Liver (tissue), 9 donors: ENCODE results near the gene DHX15. TPM values are rescaled to one million over a fixed set of nuclear protein-coding genes. Genes with fewer than 3 reads are reported as not detected.

ENCODE experiments used
- DNase-seq: peaks from one replicate; pipeline ENCODE4 v3.0.0-alpha.2; 2017; ENCODE audit warnings: low spot score
- H3K27ac ChIP-seq, 2 donors: one replicate each; pipeline ENCODE4 v1.7.0; 2013; ENCODE audit warnings: inconsistent platforms in 2 of 2, low read length in 2 of 2, control low read depth in 1 of 2, low read depth in 1 of 2, mild to moderate bottlenecking in 1 of 2
- H3K27me3 ChIP-seq, 4 donors: one replicate each; pipeline versions ENCODE4 v1.6.1 to v1.7.0; 2013; ENCODE audit warnings: low read length in 3 of 4, inconsistent platforms in 1 of 4, mild to moderate bottlenecking in 1 of 4, moderate library complexity in 1 of 4; ENCODE audit not compliant: control insufficient read depth in 4 of 4, insufficient read depth in 4 of 4
- H3K36me3 ChIP-seq, 4 donors: one replicate each; pipeline versions ENCODE4 v1.6.1 to v1.7.0; 2013; ENCODE audit warnings: low read length in 3 of 4, mild to moderate bottlenecking in 3 of 4, low read depth in 1 of 4, moderate library complexity in 1 of 4; ENCODE audit not compliant: control insufficient read depth in 4 of 4, insufficient read depth in 3 of 4
- H3K4me1 ChIP-seq, 4 donors: one replicate each; pipeline versions ENCODE4 v1.6.1 to v1.7.0; 2013; ENCODE audit warnings: low read length in 3 of 4, mild to moderate bottlenecking in 3 of 4, moderate library complexity in 1 of 4; ENCODE audit not compliant: control insufficient read depth in 4 of 4, insufficient read depth in 4 of 4
- H3K4me3 ChIP-seq, 3 donors: one replicate each; pipeline versions ENCODE4 v1.6.1 to v1.7.0; 2013; ENCODE audit warnings: low read length in 3 of 3, control low read depth in 1 of 3, low read depth in 1 of 3, mild to moderate bottlenecking in 1 of 3
- H3K9ac ChIP-seq, 2 donors: one replicate each; pipeline ENCODE4 v1.7.0; 2013; ENCODE audit warnings: low read length in 2 of 2, mild to moderate bottlenecking in 2 of 2, moderate library complexity in 2 of 2, control low read depth in 1 of 2, low read depth in 1 of 2
- H3K9me3 ChIP-seq, 4 donors: one replicate each; pipeline versions ENCODE4 v1.6.1 to v1.7.0; 2013; ENCODE audit warnings: low read length in 3 of 4; ENCODE audit not compliant: control insufficient read depth in 4 of 4
- CTCF ChIP-seq: fragments of 150-350 bp; IDR thresholded peaks from 2 replicates; pipeline ENCODE4 v1.5.1; 2017; ENCODE audit warnings: improper control_type of control experiment, low read depth, low read length; ENCODE audit not compliant: missing input control
- FOXA2 ChIP-seq: IDR thresholded peaks from 2 replicates; pipeline ENCODE4 v1.6.1; 2016; ENCODE audit warnings: antibody characterized with exemption
- GABPA ChIP-seq, 2 donors: IDR thresholded peaks in 1 of 2; conservative IDR thresholded peaks in 1 of 2; 2 replicates each; pipeline ENCODE4 v1.6.1; 2016; ENCODE audit warnings: antibody characterized with exemption in 2 of 2, mild to moderate bottlenecking in 1 of 2, moderate library complexity in 1 of 2
- HNF4A ChIP-seq, 2 donors: conservative IDR thresholded peaks; 2 replicates each; pipeline ENCODE4 v1.6.1; 2016; ENCODE audit warnings: antibody characterized with exemption in 2 of 2, mild to moderate bottlenecking in 2 of 2
- HNF4G ChIP-seq: IDR thresholded peaks from 2 replicates; pipeline ENCODE4 v1.6.1; 2016; ENCODE audit warnings: antibody characterized with exemption
- JUND ChIP-seq, 2 donors: IDR thresholded peaks; 2 replicates each; pipeline ENCODE4 v1.6.1; 2016; ENCODE audit warnings: antibody characterized with exemption in 2 of 2
- RAD21 ChIP-seq, 2 donors: IDR thresholded peaks; 2 replicates each; pipeline ENCODE4 v1.6.1; 2016; ENCODE audit warnings: antibody characterized with exemption in 2 of 2, mild to moderate bottlenecking in 2 of 2
- RXRA ChIP-seq, 2 donors: IDR thresholded peaks; 2 replicates each; pipeline ENCODE4 v1.6.1; 2017 to 2018; ENCODE audit warnings: antibody characterized with exemption in 2 of 2, mild to moderate bottlenecking in 1 of 2
- SP1 ChIP-seq: IDR thresholded peaks from 2 replicates; pipeline ENCODE4 v1.6.1; 2018; ENCODE audit warnings: antibody characterized with exemption, mild to moderate bottlenecking
- TAF1 ChIP-seq: conservative IDR thresholded peaks from 2 replicates; pipeline ENCODE4 v1.6.1; 2016; ENCODE audit warnings: antibody characterized with exemption, mild to moderate bottlenecking
- YY1 ChIP-seq: IDR thresholded peaks from 2 replicates; pipeline ENCODE4 v1.6.1; 2016; ENCODE audit warnings: antibody characterized with exemption, mild to moderate bottlenecking
- WGBS: extraction: QIAGEN DNeasy Blood & Tissue Kit; methylation state at CpG from one replicate; pipeline ENCODE4 v1.1.7; 2013; 5-methylcytosine and 5-hydroxymethylcytosine counted together
- polyA plus RNA-seq, 2 donors: library from polyadenylated mRNA; stranded (reverse) in 1 of 2; unstranded in 1 of 2; fragments of 200-250 nt in 1 of 2; fragments of >200 nt in 1 of 2; fragmentation: Nextera tagmentation in 1 of 2; extraction: Ambion mirVana in 1 of 2; gene quantifications; one replicate each; pipeline versions ENCODE4 v1.2.1 to v1.2.3, GENCODE V29; 2013 to 2015
- total RNA-seq, 2 donors: library from RNA; depleted of rRNA; stranded (reverse); fragments of >200 nt; gene quantifications; one replicate each; pipeline ENCODE4 v1.2.3, GENCODE V29; 2014
- TF ChIP-seq, protein P1 (sequence below): IDR thresholded peaks from 2 replicates; pipeline ENCODE4 v1.6.1; 2016; ENCODE audit warnings: antibody characterized with exemption, mild to moderate bottlenecking
- TF ChIP-seq, protein P2 (sequence below): IDR thresholded peaks from 2 replicates; pipeline ENCODE4 v1.6.1; 2016; ENCODE audit warnings: antibody characterized with exemption
- TF ChIP-seq, protein P3 (sequence below): IDR thresholded peaks from 2 replicates; pipeline ENCODE4 v1.6.1; 2016; ENCODE audit warnings: antibody characterized with exemption
- donor health status: healthy.
- donor health status: healthy.
- donor health status: healthy.
- donor health status: healthy.
- donor health status: healthy.

DHX15 gene
- total and polyA plus RNA-seq, 4 donors = 25.2 to 80.9 (median 51.5) TPM

- TF ChIP-seq, protein P1, sequence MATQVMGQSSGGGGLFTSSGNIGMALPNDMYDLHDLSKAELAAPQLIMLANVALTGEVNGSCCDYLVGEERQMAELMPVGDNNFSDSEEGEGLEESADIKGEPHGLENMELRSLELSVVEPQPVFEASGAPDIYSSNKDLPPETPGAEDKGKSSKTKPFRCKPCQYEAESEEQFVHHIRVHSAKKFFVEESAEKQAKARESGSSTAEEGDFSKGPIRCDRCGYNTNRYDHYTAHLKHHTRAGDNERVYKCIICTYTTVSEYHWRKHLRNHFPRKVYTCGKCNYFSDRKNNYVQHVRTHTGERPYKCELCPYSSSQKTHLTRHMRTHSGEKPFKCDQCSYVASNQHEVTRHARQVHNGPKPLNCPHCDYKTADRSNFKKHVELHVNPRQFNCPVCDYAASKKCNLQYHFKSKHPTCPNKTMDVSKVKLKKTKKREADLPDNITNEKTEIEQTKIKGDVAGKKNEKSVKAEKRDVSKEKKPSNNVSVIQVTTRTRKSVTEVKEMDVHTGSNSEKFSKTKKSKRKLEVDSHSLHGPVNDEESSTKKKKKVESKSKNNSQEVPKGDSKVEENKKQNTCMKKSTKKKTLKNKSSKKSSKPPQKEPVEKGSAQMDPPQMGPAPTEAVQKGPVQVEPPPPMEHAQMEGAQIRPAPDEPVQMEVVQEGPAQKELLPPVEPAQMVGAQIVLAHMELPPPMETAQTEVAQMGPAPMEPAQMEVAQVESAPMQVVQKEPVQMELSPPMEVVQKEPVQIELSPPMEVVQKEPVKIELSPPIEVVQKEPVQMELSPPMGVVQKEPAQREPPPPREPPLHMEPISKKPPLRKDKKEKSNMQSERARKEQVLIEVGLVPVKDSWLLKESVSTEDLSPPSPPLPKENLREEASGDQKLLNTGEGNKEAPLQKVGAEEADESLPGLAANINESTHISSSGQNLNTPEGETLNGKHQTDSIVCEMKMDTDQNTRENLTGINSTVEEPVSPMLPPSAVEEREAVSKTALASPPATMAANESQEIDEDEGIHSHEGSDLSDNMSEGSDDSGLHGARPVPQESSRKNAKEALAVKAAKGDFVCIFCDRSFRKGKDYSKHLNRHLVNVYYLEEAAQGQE = no peak
- no peak for TF ChIP-seq HNF4G
- no peak for TF ChIP-seq HNF4A (conservative IDR thresholded peaks at IDR 0.05)
- TF ChIP-seq RXRA (IDR thresholded peaks at IDR 0.05) = no peak
- TF ChIP-seq SP1 = no peak
- no peak for TF ChIP-seq GABPA (IDR thresholded peaks at IDR 0.05 in 1 of 2, conservative IDR thresholded peaks at IDR 0.05 in 1 of 2)
- TF ChIP-seq, protein P2, sequence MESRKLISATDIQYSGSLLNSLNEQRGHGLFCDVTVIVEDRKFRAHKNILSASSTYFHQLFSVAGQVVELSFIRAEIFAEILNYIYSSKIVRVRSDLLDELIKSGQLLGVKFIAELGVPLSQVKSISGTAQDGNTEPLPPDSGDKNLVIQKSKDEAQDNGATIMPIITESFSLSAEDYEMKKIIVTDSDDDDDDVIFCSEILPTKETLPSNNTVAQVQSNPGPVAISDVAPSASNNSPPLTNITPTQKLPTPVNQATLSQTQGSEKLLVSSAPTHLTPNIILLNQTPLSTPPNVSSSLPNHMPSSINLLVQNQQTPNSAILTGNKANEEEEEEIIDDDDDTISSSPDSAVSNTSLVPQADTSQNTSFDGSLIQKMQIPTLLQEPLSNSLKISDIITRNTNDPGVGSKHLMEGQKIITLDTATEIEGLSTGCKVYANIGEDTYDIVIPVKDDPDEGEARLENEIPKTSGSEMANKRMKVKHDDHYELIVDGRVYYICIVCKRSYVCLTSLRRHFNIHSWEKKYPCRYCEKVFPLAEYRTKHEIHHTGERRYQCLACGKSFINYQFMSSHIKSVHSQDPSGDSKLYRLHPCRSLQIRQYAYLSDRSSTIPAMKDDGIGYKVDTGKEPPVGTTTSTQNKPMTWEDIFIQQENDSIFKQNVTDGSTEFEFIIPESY = no peak
Observed at GRCh38 chr4:24521544-24521943, 62.8 kb downstream of the DHX15 start (continued).

- Histone ChIP-seq H3K27ac (no peak overlapping the region), H3K36me3 (peaks cover 0 to 6% (median 3%) of the 10 kb centered on the region in 4 donors), H3K9ac (no peak overlapping the region), H3K4me3 (no peak overlapping the region), H3K27me3 (no peaks in the 10 kb centered on the region), H3K4me1 (no peaks in the 10 kb centered on the region), H3K9me3 (no peaks in the 10 kb centered on the region)
- DNase-seq = no peak
- TF ChIP-seq GABPA (IDR thresholded peaks at IDR 0.05 in 1 of 2, conservative IDR thresholded peaks at IDR 0.05 in 1 of 2) (no peak), YY1 (no peak), RAD21 (IDR thresholded peaks at IDR 0.05) (no peak), JUND (IDR thresholded peaks at IDR 0.05) (no peak)
- TF ChIP-seq, protein P1 = no peak
- WGBS = 97% methylated on average over 1 of the region's 1 CpG
Observed at GRCh38 chr4:24519649-24520048, 64.7 kb downstream of the DHX15 start.

DNA sequence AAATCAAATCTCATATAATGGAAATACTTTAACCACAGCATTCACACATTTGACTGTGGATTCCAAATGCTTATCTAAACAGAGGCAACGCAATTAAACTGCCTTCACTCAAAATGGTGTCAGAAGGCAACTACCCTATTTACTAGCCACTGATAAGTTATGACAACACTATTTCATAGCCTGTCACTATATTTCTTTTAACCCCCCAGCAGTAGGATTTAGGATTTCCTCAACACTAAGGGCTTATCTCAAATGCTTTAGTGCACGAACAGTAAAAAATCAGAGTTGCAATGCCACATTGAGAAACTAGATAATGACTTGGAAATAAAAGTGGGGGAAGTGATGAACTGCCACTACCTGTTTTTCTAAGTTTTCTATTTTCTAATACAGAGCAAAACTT is 66.7 kb downstream of the DHX15 start:
- H3K9me3 ChIP-seq = no peaks in the 10 kb centered on the region
- whole genome bisulfite sequencing = 87% methylated on average over 2 of the region's 2 CpGs
- H3K4me1 ChIP-seq = no peaks in the 10 kb centered on the region
- no peak overlapping the region for H3K27ac ChIP-seq
- no peaks in the 10 kb centered on the region for H3K27me3 ChIP-seq
- no peak overlapping the region for H3K9ac ChIP-seq
- TF ChIP-seq GABPA (IDR thresholded peaks at IDR 0.05 in 1 of 2, conservative IDR thresholded peaks at IDR 0.05 in 1 of 2) = no peak
- no peak for TF ChIP-seq YY1
- TF ChIP-seq CTCF = no peak
- TF ChIP-seq SP1 = no peak
- TF ChIP-seq, protein P3, sequence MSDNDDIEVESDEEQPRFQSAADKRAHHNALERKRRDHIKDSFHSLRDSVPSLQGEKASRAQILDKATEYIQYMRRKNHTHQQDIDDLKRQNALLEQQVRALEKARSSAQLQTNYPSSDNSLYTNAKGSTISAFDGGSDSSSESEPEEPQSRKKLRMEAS = no peak
- TF ChIP-seq, protein P1 = no peak
- TF ChIP-seq HNF4A (conservative IDR thresholded peaks at IDR 0.05) = no peak
- no peak for TF ChIP-seq JUND (IDR thresholded peaks at IDR 0.05)
- TF ChIP-seq FOXA2 = no peak
- TF ChIP-seq TAF1 = no peak
- TF ChIP-seq RXRA (IDR thresholded peaks at IDR 0.05) = no peak
- DNase-seq = no peak
- peaks cover 0 to 3% (median 2%) of the 10 kb centered on the region in 4 donors for H3K36me3 ChIP-seq
- no peak overlapping the region for H3K4me3 ChIP-seq
